H1 (cell line): ENCODE results near the gene PERCC1. TPM values are rescaled to one million over a fixed set of nuclear protein-coding genes. Genes with fewer than 3 reads are reported as not detected.

Experiments used
- CTCF ChIA-PET: fragments of 300-600 bp; sonication (Branson Sonifier 250); formaldehyde crosslinking; loops from one replicate; lab custom pipeline; 2021; ENCODE audit not compliant: partially characterized antibody; lab: Charles Lee
- POLR2A ChIA-PET: fragments of 300-600 bp; sonication (Branson Sonifier 250); formaldehyde crosslinking; loops from one replicate; lab custom pipeline; 2021; ENCODE audit warnings: inconsistent platforms; ENCODE audit not compliant: partially characterized antibody; lab: Charles Lee
- DNase-seq, 2 experiments: peaks; one replicate each; pipeline versions ENCODE4 v3.0.0 to v3.0.0-alpha.2; 2010 to 2022; ENCODE audit warnings: low spot score in 2 of 2, low read depth in 1 of 2, mixed read lengths in 1 of 2
- FAIRE-seq: peaks from 2 replicates; lab custom pipeline; 2011; peaks lifted over from hg19 to GRCh38; lab: Jason Lieb, UNC
- H2AFZ ChIP-seq: 2 replicates; pipeline ENCODE4 v1.8.1; 2012; ENCODE audit warnings: low read length, inconsistent platforms
- H2AK5ac ChIP-seq: 2 replicates; pipeline ENCODE4 v1.6.1; 2013; ENCODE audit warnings: low read depth, low read length
- H2BK120ac ChIP-seq: replicated peaks from 2 replicates; pipeline ENCODE3; 2013; ENCODE audit warnings: low read depth, low read length, inconsistent platforms
- H2BK12ac ChIP-seq: 2 replicates; pipeline ENCODE4 v1.6.1; 2013; ENCODE audit warnings: low read depth, low read length
- H2BK15ac ChIP-seq: 2 replicates; pipeline ENCODE4 v1.6.1; 2013; ENCODE audit warnings: low read length
- H2BK20ac ChIP-seq: 2 replicates; pipeline ENCODE4 v1.6.1; 2013; ENCODE audit warnings: low read length
- H2BK5ac ChIP-seq: 2 replicates; pipeline ENCODE4 v1.6.1; 2013; ENCODE audit warnings: low read depth, low read length
- H3K14ac ChIP-seq: 2 replicates; pipeline ENCODE4 v1.6.1; 2013; ENCODE audit warnings: inconsistent platforms; ENCODE audit not compliant: insufficient read length
- H3K18ac ChIP-seq: 2 replicates; pipeline ENCODE4 v1.6.1; 2013; ENCODE audit warnings: low read length; ENCODE audit errors: extremely low read depth
- H3K23ac ChIP-seq: 2 replicates; pipeline ENCODE4 v1.6.1; 2013; ENCODE audit warnings: inconsistent platforms; ENCODE audit not compliant: insufficient read length
- H3K23me2 ChIP-seq: 2 replicates; pipeline ENCODE4 v1.6.1; 2013; ENCODE audit warnings: low read depth, low read length
- H3K27ac ChIP-seq: 2 replicates; pipeline ENCODE4 v1.6.1; 2011; ENCODE audit warnings: low read depth, low read length, inconsistent platforms
- H3K27me3 ChIP-seq, 4 experiments: replicated peaks in 1 of 4; 1 replicate in 1 of 4; 2 replicates in 3 of 4; pipeline versions ENCODE4 v1.6.1 to v1.8.1; 2011 to 2013; ENCODE audit warnings: low read length in 3 of 4, mild to moderate bottlenecking in 3 of 4, inconsistent platforms in 2 of 4, mixed read lengths in 2 of 4, moderate library complexity in 1 of 4; ENCODE audit not compliant: control insufficient read depth in 3 of 4, insufficient read depth in 3 of 4; ENCODE audit errors: extremely low read depth in 1 of 4
- H3K36me3 ChIP-seq, 4 experiments: 2 replicates each; pipeline versions ENCODE4 v1.6.1 to v1.8.1; 2011 to 2013; ENCODE audit warnings: mild to moderate bottlenecking in 4 of 4, low read length in 3 of 4, moderate library complexity in 2 of 4, control low read depth in 1 of 4, inconsistent platforms in 1 of 4; ENCODE audit not compliant: insufficient read depth in 4 of 4, control insufficient read depth in 2 of 4
- H3K4ac ChIP-seq: replicated peaks from 2 replicates; pipeline ENCODE3; 2013; ENCODE audit warnings: low read length, low read depth, mixed read lengths, inconsistent platforms; ENCODE audit not compliant: insufficient read length
- H3K4me1 ChIP-seq, 4 experiments: replicated peaks in 1 of 4; 1 replicate in 1 of 4; 2 replicates in 3 of 4; pipeline versions ENCODE4 v1.6.1 to v1.8.1; 2011 to 2013; ENCODE audit warnings: low read length in 3 of 4, inconsistent platforms in 2 of 4, mixed read lengths in 1 of 4; ENCODE audit not compliant: insufficient read depth in 4 of 4, control insufficient read depth in 3 of 4
- H3K4me2 ChIP-seq, 2 experiments: 2 replicates each; pipeline versions ENCODE4 v1.6.1 to v1.8.1; 2011 to 2013; ENCODE audit warnings: low read depth in 2 of 2, low read length in 2 of 2, control low read depth in 1 of 2, inconsistent platforms in 1 of 2, mild to moderate bottlenecking in 1 of 2; ENCODE audit not compliant: insufficient read depth in 1 of 2
- H3K4me3 ChIP-seq, 4 experiments: fragments of 200-600, 300-600 bp in 1 of 4; sonication (generic), shearing (Covaris generic), sonication (Bioruptor Twin) in 1 of 4; 2 replicates each; pipeline versions ENCODE4 v1.5.1 to v1.8.1; 2011 to 2016; ENCODE audit warnings: low read length in 4 of 4, low read depth in 3 of 4, control low read depth in 2 of 4, inconsistent platforms in 2 of 4, mild to moderate bottlenecking in 2 of 4, mixed read lengths in 1 of 4, moderate library complexity in 1 of 4; ENCODE audit not compliant: insufficient read depth in 2 of 4; ENCODE audit errors: extremely low read depth in 1 of 4
- H3K56ac ChIP-seq: replicated peaks from 2 replicates; pipeline ENCODE3; 2013; ENCODE audit warnings: low read depth, mild to moderate bottlenecking, mixed read lengths, low read length, inconsistent platforms; ENCODE audit not compliant: insufficient read length
- H3K79me1 ChIP-seq: 2 replicates; pipeline ENCODE4 v1.6.1; 2013; ENCODE audit warnings: low read depth, low read length, control low read depth
- H3K79me2 ChIP-seq, 2 experiments: 2 replicates each; pipeline versions ENCODE4 v1.6.1 to v1.8.1; 2012 to 2013; ENCODE audit warnings: low read length in 2 of 2, mild to moderate bottlenecking in 2 of 2, inconsistent platforms in 1 of 2; ENCODE audit not compliant: insufficient read depth in 2 of 2, control insufficient read depth in 1 of 2
- H3K9ac ChIP-seq, 4 experiments: replicated peaks in 1 of 4; 1 replicate in 1 of 4; 2 replicates in 3 of 4; pipeline versions ENCODE4 v1.6.1 to v1.8.1; 2011 to 2013; ENCODE audit warnings: low read depth in 3 of 4, low read length in 3 of 4, control low read depth in 2 of 4, mild to moderate bottlenecking in 2 of 4, moderate library complexity in 2 of 4, inconsistent platforms in 1 of 4; ENCODE audit errors: extremely low read depth in 1 of 4
- H3K9me3 ChIP-seq, 2 experiments: 2 replicates each; pipeline versions ENCODE4 v1.6.1 to v1.8.1; 2012 to 2013; ENCODE audit warnings: mild to moderate bottlenecking in 2 of 2, moderate library complexity in 2 of 2, control low read depth in 1 of 2, inconsistent platforms in 1 of 2, low read depth in 1 of 2, low read length in 1 of 2, mixed read lengths in 1 of 2; ENCODE audit not compliant: insufficient read depth in 2 of 2
- H4K20me1 ChIP-seq, 2 experiments: replicated peaks in 1 of 2; 2 replicates each; pipeline versions ENCODE3 to v1.8.1; 2011 to 2013; ENCODE audit warnings: inconsistent platforms in 2 of 2, low read length in 2 of 2, mild to moderate bottlenecking in 1 of 2; ENCODE audit not compliant: insufficient read depth in 2 of 2, control insufficient read depth in 1 of 2
- H4K5ac ChIP-seq: 2 replicates; pipeline ENCODE4 v1.6.1; 2013; ENCODE audit warnings: low read length, low read depth, mixed read lengths, inconsistent platforms; ENCODE audit not compliant: insufficient read length
- H4K8ac ChIP-seq: 2 replicates; pipeline ENCODE4 v1.8.0; 2013; ENCODE audit warnings: mild to moderate bottlenecking, moderate library complexity, low read length, inconsistent platforms; ENCODE audit not compliant: insufficient read depth; ENCODE audit errors: extremely low read depth
- H4K91ac ChIP-seq: replicated peaks from 2 replicates; pipeline ENCODE3; 2013; ENCODE audit warnings: low read length, mixed read lengths, inconsistent platforms; ENCODE audit not compliant: insufficient read length
- ASH2L ChIP-seq: fragments of 200-600, 300-600 bp; sonication (generic); IDR thresholded peaks from one replicate; pipeline ENCODE4 v1.7.1; 2017; ENCODE audit warnings: low read length
- ATF3 ChIP-seq: IDR thresholded peaks from 2 replicates; pipeline ENCODE4 v1.6.1; 2011; ENCODE audit warnings: low read depth, mild to moderate bottlenecking, low read length; ENCODE audit not compliant: insufficient read depth
- KDM1A ChIP-seq: fragments of 200-600, 300-600 bp; sonication (generic); IDR thresholded peaks from 2 replicates; pipeline ENCODE4 v1.7.1; 2016; ENCODE audit warnings: mild to moderate bottlenecking, low read length, borderline replicate concordance
- KDM4A ChIP-seq: IDR thresholded peaks from one replicate; pipeline ENCODE4 v1.7.1; 2012; ENCODE audit warnings: low read depth, mild to moderate bottlenecking, moderate library complexity, low read length, inconsistent platforms; ENCODE audit not compliant: severe bottlenecking
- KDM5A ChIP-seq: fragments of 200-600 bp; IDR thresholded peaks from 2 replicates; pipeline ENCODE4 v1.7.1; 2012; ENCODE audit warnings: mild to moderate bottlenecking, low read length, inconsistent platforms, mixed read lengths
- MAFK ChIP-seq: IDR thresholded peaks from 2 replicates; pipeline ENCODE4 v1.6.1; 2012; ENCODE audit warnings: low read depth, mild to moderate bottlenecking, improper control_type of control experiment, low read length
- SAP30 ChIP-seq: fragments of 300-600 bp; sonication (generic); IDR thresholded peaks from 2 replicates; pipeline ENCODE4 v1.7.1; 2012; ENCODE audit warnings: low read length, moderate library complexity, mild to moderate bottlenecking, inconsistent platforms; ENCODE audit not compliant: insufficient read depth, insufficient replicate concordance
- SIX5 ChIP-seq: IDR thresholded peaks from 2 replicates; pipeline ENCODE4 v1.6.1; 2011; ENCODE audit warnings: mild to moderate bottlenecking, low read depth, low read length
- YY1 ChIP-seq: IDR thresholded peaks from 2 replicates; pipeline ENCODE4 v1.6.1; 2011; ENCODE audit warnings: low read depth, mild to moderate bottlenecking, low read length
- WGBS, 2 experiments: shearing (Covaris generic) in 1 of 2; methylation state at CpG; one replicate each; pipeline versions ENCODE4 v1.1.6 to v1.1.7; 2013 to 2015; ENCODE audit warnings: low lambda C conversion rate in 2 of 2, mixed read lengths in 2 of 2, inconsistent platforms in 1 of 2, low coverage in 1 of 2, missing lambda C conversion rate in 1 of 2; ENCODE audit not compliant: insufficient replicate concordance in 2 of 2, insufficient coverage in 1 of 2, insufficient read length in 1 of 2; ENCODE audit errors: extremely low coverage in 1 of 2, missing lambda C conversion rate in 1 of 2; 5-methylcytosine and 5-hydroxymethylcytosine counted together
- polyA plus RNA-seq, 7 experiments: library from polyadenylated mRNA; depleted of rRNA in 3 of 7; stranded (reverse) in 5 of 7; unstranded in 2 of 7; fragments of >200 nt in 5 of 7; fragments of 200-250 nt in 2 of 7; gene quantifications; 1 replicate in 5 of 7; 2 replicates in 1 of 7; 4 replicates in 1 of 7; pipeline versions ENCODE4 v1.2.1 to v1.2.3, GENCODE V29; 2011 to 2013; ENCODE audit warnings: missing spikeins in 2 of 7, mixed read lengths in 2 of 7
- total RNA-seq: library from RNA; stranded (reverse); fragmentation: NEBNext Ultra II Directional; extraction: Animal tissue kit (Norgen Biotek cat#: 25700); gene quantifications from 2 replicates; pipeline ENCODE4 v1.2.1, GENCODE V29; 2021

Gene PERCC1
- total and polyA plus RNA-seq, 2 of the 8 experiments (the other 6 are each of a cell fraction or from before 2014, with no cell fraction given), result not detected

GRCh38 chr16:1395444-1396031 lies 35.3 kb upstream of the PERCC1 start:
- Histone ChIP-seq H2BK12ac (no peak overlapping the region), H3K23me2 (no peaks in the 10 kb centered on the region), H4K5ac (no peak overlapping the region), H4K20me1 (peaks cover 0 to 4% of the 10 kb centered on the region in 2 experiments), H3K4me3 (no peak overlapping the region), H3K4ac (no peak overlapping the region), H2BK20ac (no peak overlapping the region), H4K8ac (no peak overlapping the region), H3K9ac (no peak overlapping the region), H2BK120ac (no peak overlapping the region), H2AFZ (no peak overlapping the region), H4K91ac (no peak overlapping the region), H3K4me2 (no peak overlapping the region), H3K23ac (no peak overlapping the region), H2BK5ac (no peak overlapping the region), H2BK15ac (no peak overlapping the region), H2AK5ac (no peak overlapping the region), H3K27ac (no peak overlapping the region), H3K4me1 (no peaks in the 10 kb centered on the region), H3K79me2 (no peaks in the 10 kb centered on the region), H3K79me1 (no peaks in the 10 kb centered on the region), H3K18ac (no peak overlapping the region), H3K36me3 (peaks cover under 1 to 13% (median 6%) of the 10 kb centered on the region in 4 experiments; a peak in 4 of 8 replicates), H3K9me3 (no peaks in the 10 kb centered on the region), H3K14ac (no peak overlapping the region), H3K27me3 (no peaks in the 10 kb centered on the region), H3K56ac (no peak overlapping the region)
- FAIRE-seq (no peak), DNase-seq (no peak)
- 93% methylated on average over 20 of the region's 22 CpGs; no CpG with 5 or more reads in 1 of the 2 experiments for WGBS, 2 experiments
- POLR2A ChIA-PET, result no interaction called here
- CTCF ChIA-PET, result no interaction called here
- TF ChIP-seq SAP30, result no peak
- no peak for TF ChIP-seq YY1
- no peak for TF ChIP-seq SIX5
- no peak for TF ChIP-seq KDM4A
- TF ChIP-seq MAFK, result no peak
- TF ChIP-seq ATF3, result no peak
- no peak for TF ChIP-seq ASH2L
- no peak for TF ChIP-seq KDM5A
- TF ChIP-seq KDM1A, result no peak
